CD1c-positive myeloid dendritic cell (primary cell): ENCODE measurements around the gene RCL1.

Experiments
- DNase-seq: peaks from one replicate; pipeline ENCODE4 v3.0.0-alpha.2; 2016; ENCODE audit errors: extremely low spot score

Gene RCL1

GRCh38 chr9:4810565-4810964 lies 17.8 kb downstream of the RCL1 start:
- DNase-seq, result no peak

DNA sequence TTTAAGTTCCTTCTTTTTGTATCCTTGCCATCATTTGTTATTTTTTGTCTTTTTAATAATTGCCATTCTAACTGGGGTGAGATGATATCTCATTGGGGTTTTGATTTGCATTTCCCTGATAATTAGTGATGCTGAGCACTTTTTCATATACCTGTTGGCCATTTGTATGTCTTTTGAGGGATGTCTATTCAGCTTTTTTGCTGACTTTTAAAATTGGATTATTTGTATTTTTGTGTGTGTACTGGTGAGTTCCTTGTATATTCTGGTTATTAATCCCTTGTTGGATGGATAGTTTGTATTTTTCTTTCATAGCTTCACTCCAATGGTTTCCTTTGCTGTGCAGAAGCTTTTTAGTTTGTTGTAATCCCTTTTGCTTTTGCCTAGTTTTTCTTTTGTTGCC lies 19.1 kb downstream of the RCL1 start:
- no peak for DNase-seq

GRCh38 chr9:4812858-4813257 lies 20.1 kb downstream of the RCL1 start:
- DNase-seq, result peak; percentile 39

DNA sequence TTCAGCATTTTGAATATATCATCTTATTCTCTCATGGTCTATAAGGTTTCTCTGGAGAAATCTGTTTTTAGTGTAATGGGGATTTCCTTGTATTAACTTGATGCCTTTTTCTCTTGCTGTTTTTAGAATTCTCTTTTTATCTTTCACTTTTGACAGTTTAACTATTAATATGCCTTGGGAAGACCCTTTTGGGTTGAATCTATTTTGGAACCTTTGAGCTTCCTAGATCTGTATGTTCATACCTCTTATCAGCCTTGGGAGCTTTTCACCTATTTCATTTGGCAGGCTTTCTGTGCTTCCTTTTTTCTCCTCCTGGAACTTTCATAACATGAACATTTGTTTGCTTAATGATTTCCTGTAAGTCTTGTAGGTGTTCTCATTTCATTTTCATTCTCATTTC lies 22.2 kb downstream of the RCL1 start:
- DNase-seq, result no peak

- DNase-seq, result no peak
These were observed 22.7 kb downstream of the RCL1 start for GRCh38 chr9:4815381-4815956.

DNA sequence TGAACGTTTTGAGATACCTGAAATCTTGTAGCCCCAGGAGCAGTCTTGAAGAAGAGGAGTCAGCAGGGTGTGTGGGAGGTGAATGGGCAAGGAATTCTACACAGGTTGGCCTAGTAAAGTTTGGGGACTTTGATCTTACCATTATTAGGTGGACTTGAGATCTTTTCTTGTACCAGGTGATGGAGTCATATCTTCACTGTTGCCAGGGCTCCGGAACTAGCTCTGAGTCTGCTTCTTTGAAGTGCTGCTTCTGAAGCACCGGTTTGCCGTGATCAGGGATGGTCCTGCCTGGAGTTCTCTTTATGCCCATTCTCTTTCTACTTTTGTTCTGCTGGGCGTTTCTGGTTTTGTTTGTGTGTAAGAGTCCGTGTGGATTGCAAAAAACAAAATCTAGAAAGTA lies 27.4 kb downstream of the RCL1 start:
- DNase-seq, result no peak

DNA sequence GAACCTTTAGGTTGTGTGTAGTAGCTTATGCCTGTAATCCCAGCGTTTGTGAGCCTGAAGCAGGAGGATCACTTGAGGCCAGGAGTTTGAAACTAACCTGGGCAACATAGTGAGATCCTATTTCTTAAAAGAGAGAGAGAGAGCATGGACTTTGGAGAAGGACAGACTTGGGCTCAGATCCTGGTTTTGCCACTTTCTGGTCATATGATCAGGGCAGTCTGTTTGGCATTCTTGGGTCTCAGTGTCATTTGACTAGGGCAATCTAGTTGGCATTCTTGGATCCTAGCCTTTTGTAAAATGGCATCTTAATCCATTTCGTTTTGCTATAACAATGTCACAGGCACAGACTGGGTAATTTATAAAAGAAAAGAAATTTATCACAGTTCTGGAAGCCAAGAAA lies 28.4 kb downstream of the RCL1 start:
- DNase-seq, result no peak

DNA sequence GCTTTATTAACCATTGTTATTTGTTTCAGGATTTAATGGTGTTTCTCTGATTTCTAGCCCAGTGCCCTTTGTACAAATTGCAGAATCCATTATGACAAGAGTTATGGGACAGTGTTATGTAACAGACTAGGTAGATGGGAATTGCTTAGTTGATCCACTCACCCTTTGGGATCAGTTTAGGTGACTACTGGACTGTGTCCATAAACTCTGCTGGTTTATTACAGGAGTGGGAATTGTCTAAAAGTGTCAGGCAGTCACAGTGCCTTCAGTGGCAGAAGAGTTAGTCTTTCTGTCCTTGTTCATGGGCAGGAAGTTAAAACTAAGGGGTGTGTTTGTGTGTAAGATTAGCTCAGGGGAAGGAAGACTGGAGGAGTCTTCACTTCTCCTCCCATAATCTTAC lies 29.3 kb downstream of the RCL1 start:
- DNase-seq, result no peak

- DNase-seq, result no peak
These were observed 33.8 kb downstream of the RCL1 start for GRCh38 chr9:4826417-4827166.

DNA sequence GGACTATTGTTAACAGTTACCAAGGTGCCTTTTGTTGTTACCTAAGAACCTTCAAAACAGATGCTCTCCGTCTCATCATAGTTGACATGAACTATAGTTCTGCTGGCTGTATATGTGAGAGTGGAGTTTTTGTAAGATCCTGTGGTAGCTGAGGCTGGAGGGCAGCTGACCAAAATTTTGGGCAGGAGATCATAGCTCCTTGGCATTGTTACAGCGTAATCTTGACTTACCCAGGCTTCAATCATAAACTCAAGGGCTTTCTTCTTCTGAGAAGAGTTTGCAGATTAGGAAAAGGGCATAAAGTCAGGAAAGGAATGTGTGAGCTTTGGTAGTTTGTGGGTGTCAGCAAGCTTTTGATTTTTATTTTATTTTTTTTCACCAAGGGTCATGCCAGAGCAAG lies 34.5 kb downstream of the RCL1 start:
- no peak for DNase-seq

- DNase-seq, result no peak
These were observed 36.0 kb downstream of the RCL1 start for GRCh38 chr9:4828761-4829160.

DNA sequence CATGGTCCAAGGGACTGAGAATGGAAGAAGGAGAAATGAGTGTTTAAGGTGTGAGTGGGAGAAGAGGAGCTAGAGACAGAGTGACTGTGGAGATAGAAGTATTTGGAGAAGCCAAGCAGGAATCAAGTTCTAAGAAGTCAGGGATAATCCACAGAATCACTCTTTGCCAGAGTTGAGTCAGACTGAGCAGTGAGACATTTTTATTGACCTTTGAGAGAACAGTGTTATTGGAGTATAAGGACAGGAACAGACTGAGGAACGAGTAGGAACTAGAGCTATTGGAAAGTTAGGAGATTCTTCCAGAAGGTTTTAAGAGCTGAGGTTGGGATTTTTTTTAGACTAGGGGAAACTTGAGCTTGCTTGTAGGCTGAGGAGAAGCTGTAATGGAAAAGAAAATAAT lies 37.2 kb downstream of the RCL1 start:
- no peak for DNase-seq

DNA sequence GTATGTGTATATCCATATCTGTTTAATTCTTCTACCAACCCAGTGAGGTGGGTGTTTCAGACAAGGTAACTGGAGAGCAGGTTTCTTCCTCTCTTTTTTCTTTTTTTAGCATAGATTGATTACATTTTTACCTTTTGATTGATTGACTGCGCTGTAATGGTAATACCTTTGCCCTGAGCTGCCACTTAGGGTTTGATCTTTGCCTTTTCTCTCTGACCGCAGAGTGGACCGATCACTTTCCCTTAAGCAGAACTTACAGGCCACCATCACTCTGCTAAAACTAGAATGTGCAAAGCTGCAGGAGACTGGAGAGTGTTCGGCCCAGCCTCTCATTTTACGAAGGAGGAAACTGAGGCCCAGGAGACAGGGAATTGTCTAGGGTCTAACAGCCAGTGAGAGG lies 38.0 kb downstream of the RCL1 start:
- no peak for DNase-seq

DNA sequence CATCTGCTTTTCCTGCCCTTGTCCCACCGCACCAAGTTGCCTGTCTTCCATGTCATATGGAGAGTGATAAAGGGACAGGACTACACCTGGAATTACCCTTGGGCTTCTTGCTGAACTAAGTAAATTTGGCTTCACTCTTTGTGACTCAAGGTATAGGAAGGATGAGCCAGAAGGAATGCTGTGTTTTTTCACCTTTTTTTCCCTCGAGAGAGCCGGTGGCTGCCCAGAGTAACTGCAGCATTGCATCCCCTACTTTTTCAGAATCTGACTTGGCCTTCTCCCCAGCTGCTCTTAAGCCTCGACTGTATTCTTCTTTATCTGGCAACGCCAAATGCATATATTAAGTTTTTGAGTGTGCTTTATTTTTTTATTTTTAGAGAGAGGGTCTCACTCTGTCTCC lies 38.4 kb downstream of the RCL1 start:
- no peak for DNase-seq

- no peak for DNase-seq
These were observed 39.2 kb downstream of the RCL1 start for GRCh38 chr9:4831944-4832343.

- no peak for DNase-seq
These were observed 40.2 kb downstream of the RCL1 start for GRCh38 chr9:4832786-4833579.

DNA sequence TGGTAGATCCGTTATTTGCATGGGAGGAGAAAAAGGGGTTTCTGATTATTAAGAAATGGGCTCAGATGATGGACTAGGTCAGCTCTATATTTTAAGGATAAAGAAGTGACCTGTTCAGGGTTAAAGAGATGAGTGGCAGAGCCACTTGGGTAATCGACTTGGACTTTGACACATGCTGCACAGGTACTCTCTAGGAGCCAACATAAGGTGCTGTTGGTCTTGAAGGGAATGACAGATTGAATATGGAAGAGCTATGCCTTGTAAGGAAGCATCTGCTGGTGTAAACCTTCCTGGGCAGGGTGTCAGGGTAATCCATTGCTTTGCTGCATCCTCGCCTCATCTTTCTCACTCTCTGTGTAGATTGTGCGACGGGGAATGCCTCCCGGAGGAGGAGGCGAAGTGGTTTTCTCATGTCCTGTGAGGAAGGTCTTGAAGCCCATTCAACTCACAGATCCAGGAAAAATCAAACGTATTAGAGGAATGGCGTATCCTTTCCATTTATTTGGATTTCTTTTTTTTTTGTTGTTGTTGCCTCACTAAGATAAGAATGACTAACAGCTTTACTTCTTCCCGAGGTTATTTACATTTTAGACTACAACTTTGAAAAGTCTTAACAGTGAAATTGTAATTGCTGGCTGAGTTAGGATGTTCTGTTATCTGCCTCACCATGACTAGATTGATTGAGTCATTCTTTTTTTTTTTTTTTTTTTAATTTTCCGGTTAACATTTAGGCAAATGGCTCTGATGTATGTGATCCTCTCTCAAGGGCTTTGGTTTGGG lies 41.2 kb downstream of the RCL1 start:
- DNase-seq, result no peak

GRCh38 chr9:4836676-4837075 lies 43.9 kb downstream of the RCL1 start:
- DNase-seq, result no peak

DNA sequence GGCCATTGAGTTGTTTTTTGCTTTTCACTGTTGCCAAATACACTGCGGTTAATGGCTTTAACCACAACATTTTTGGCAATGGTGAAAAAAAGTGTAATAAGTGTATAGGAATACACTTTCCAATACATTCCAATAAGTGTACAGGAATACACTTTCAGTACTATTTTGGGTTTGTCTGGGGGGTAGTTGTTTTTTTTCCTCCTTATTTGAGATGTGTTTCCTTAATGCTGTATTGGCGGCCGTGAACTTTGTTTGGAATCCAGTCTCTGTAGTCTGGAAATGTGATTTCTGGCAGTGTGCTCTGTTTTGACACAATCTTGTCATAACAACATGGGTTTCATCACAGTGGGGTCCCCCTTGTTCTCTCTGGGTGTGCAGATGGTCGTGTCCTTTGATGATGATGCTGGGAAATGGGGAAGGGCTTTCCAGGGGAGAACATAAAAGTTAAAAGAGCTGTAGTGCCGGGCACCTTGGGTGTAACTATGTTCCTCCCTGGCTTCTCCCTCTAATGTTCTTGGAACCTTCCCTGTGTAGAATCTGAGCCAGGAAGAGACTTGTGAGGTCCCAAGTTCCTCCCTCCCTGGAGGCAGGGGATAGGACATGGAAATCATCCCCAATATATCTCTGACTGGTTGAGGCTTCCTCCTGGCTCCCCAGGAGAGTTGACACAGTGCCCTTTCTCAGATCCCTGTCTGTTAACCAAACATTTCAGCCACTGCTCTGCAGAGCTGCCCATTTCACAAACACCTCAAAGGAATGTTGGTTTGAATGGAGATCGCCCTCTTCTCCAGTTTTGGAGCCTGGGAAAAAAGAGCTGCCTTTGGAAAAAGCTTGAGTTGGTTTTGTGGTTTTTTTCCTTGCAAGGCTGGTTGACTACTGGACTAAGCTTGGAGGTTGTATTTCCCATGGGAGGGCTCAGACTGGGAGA lies 44.8 kb downstream of the RCL1 start:
- no peak for DNase-seq

DNA sequence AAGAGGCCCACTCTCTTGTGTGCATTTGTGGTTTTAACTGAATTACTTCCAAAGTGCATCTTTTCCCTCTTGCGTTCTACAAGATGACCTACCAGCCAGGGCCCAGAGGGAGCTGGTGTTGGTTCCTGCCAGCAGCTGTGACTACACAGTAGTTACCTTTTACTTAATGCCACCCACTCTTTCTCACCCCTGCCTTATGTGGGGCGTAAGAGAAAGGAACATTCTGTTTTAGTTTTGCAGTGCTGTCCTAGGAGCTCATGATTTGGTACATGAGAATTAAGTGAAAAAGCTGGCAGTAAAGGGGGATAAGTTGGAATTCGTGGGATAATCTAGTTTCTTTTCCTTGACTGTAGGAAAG lies 45.4 kb downstream of the RCL1 start:
- no peak for DNase-seq

DNA sequence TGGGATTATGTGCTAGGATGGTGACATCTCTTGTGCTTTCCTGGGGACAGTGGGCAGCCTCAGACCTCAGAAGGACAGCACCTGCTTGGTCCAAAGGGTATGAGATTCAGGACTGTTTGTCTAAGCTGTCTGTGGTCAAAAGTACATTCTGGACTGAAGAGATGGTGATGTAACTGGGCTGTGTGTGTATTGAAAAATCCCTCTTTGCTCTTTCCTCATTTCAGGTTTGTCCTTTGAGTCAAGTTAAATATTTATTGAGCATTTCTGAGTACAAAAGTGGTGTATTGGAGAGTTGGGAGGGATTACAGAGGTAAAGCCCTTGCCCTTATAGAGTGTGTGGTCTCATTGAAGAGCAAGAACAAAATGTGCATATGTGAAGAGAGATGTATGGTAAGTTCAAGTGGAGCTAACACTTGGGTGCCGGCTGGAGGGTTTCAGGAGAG lies 46.7 kb downstream of the RCL1 start:
- DNase-seq, result no peak
